Neuronal stem cell (in vitro differentiated cells): ENCODE measurements around the gene CX3CL1.
"Not testable (repeated sequence)": the region's sequence is repeated elsewhere in the genome, so short reads cannot be mapped to it uniquely, and the experiment has no call there.

Experiments
- DNase-seq: peaks from one replicate; pipeline ENCODE4 v3.0.0-alpha.2; 2013; ENCODE audit warnings: low spot score
- H2AFZ ChIP-seq: one replicate; pipeline ENCODE4 v1.6.1; 2013; ENCODE audit warnings: mild to moderate bottlenecking, low read length, inconsistent platforms
- H2AK5ac ChIP-seq: 2 replicates; pipeline ENCODE4 v1.6.1; 2013; ENCODE audit warnings: low read depth, mild to moderate bottlenecking, inconsistent platforms, low read length, moderate library complexity, mixed read lengths
- H2BK120ac ChIP-seq: 2 replicates; pipeline ENCODE4 v1.6.1; 2013; ENCODE audit warnings: low read depth, mild to moderate bottlenecking, inconsistent platforms, low read length, moderate library complexity, mixed read lengths
- H2BK12ac ChIP-seq: one replicate; pipeline ENCODE4 v1.6.1; 2013; ENCODE audit warnings: low read length, inconsistent platforms
- H2BK15ac ChIP-seq: 2 replicates; pipeline ENCODE4 v1.6.1; 2013; ENCODE audit warnings: mild to moderate bottlenecking, low read length, inconsistent platforms, mixed read lengths
- H2BK5ac ChIP-seq: one replicate; pipeline ENCODE4 v1.6.1; 2013; ENCODE audit warnings: inconsistent platforms, mild to moderate bottlenecking, low read length, moderate library complexity
- H3K14ac ChIP-seq: one replicate; pipeline ENCODE4 v1.6.1; 2013; ENCODE audit warnings: low read length, inconsistent platforms
- H3K18ac ChIP-seq: 2 replicates; pipeline ENCODE4 v1.6.1; 2013; ENCODE audit warnings: low read length, inconsistent platforms
- H3K23ac ChIP-seq: 2 replicates; pipeline ENCODE4 v1.6.1; 2013; ENCODE audit warnings: low read depth, mild to moderate bottlenecking, mixed read lengths, low read length, inconsistent platforms; ENCODE audit not compliant: poor library complexity
- H3K27ac ChIP-seq: replicated peaks from 3 replicates; pipeline ENCODE4 v1.5.1; 2013; ENCODE audit warnings: low read length, inconsistent platforms
- H3K27me3 ChIP-seq, 3 experiments: 2 replicates each; pipeline ENCODE4 v1.6.1; 2013; ENCODE audit warnings: low read length in 3 of 3, mild to moderate bottlenecking in 2 of 3, inconsistent platforms in 1 of 3, low read depth in 1 of 3, mixed read lengths in 1 of 3, moderate library complexity in 1 of 3; ENCODE audit not compliant: control insufficient read depth in 3 of 3, insufficient read depth in 3 of 3
- H3K36me3 ChIP-seq, 2 donors: replicated peaks in 1 of 2; 2 replicates each; pipeline ENCODE4 v1.6.1; 2013; ENCODE audit warnings: low read length in 2 of 2; ENCODE audit not compliant: control insufficient read depth in 2 of 2, insufficient read depth in 2 of 2
- H3K4ac ChIP-seq: 2 replicates; pipeline ENCODE4 v1.6.1; 2013; ENCODE audit warnings: inconsistent platforms, mild to moderate bottlenecking, low read length, moderate library complexity
- H3K4me1 ChIP-seq, 2 donors: 1 replicate in 1 of 2; 2 replicates in 1 of 2; pipeline ENCODE4 v1.6.1; 2013; ENCODE audit warnings: low read length in 2 of 2, low read depth in 1 of 2; ENCODE audit not compliant: control insufficient read depth in 2 of 2, insufficient read depth in 1 of 2
- H3K4me2 ChIP-seq: one replicate; pipeline ENCODE4 v1.6.1; 2013; ENCODE audit warnings: mild to moderate bottlenecking, low read length, inconsistent platforms; ENCODE audit not compliant: insufficient read depth, poor library complexity, severe bottlenecking
- H3K4me3 ChIP-seq, 2 donors: 2 replicates each; pipeline ENCODE4 v1.5.1; 2013; ENCODE audit warnings: low read length in 2 of 2, mild to moderate bottlenecking in 2 of 2, inconsistent platforms in 1 of 2, moderate library complexity in 1 of 2
- H3K79me1 ChIP-seq: one replicate; pipeline ENCODE4 v1.6.1; 2013; ENCODE audit warnings: low read depth, mild to moderate bottlenecking, inconsistent platforms, low read length, moderate library complexity
- H3K9ac ChIP-seq: one replicate; pipeline ENCODE4 v1.6.1; 2013; ENCODE audit warnings: mild to moderate bottlenecking, low read depth, low read length, inconsistent platforms; ENCODE audit not compliant: poor library complexity
- H3K9me3 ChIP-seq, 2 donors: replicated peaks in 1 of 2; 2 replicates each; pipeline versions ENCODE3 to v1.6.1; 2013; ENCODE audit warnings: low read length in 2 of 2, mild to moderate bottlenecking in 2 of 2, inconsistent platforms in 1 of 2, low read depth in 1 of 2, mixed read lengths in 1 of 2, moderate library complexity in 1 of 2; ENCODE audit not compliant: control insufficient read depth in 2 of 2, insufficient read depth in 1 of 2
- H4K8ac ChIP-seq: one replicate; pipeline ENCODE4 v1.6.1; 2013; ENCODE audit warnings: low read depth, mild to moderate bottlenecking, inconsistent platforms, low read length, moderate library complexity
- H4K91ac ChIP-seq: one replicate; pipeline ENCODE4 v1.6.1; 2013; ENCODE audit warnings: low read length, low read depth, mild to moderate bottlenecking, inconsistent platforms; ENCODE audit not compliant: poor library complexity
- WGBS, 2 donors: extraction: QIAGEN DNeasy Blood & Tissue Kit; methylation state at CpG; one replicate each; pipeline ENCODE4 v1.1.7; 2013; ENCODE audit warnings: missing lambda C conversion rate in 2 of 2, mixed read lengths in 1 of 2; ENCODE audit not compliant: insufficient read length in 2 of 2, insufficient replicate concordance in 1 of 2; ENCODE audit errors: extremely low coverage in 2 of 2; 5-methylcytosine and 5-hydroxymethylcytosine counted together

Gene CX3CL1

DNA sequence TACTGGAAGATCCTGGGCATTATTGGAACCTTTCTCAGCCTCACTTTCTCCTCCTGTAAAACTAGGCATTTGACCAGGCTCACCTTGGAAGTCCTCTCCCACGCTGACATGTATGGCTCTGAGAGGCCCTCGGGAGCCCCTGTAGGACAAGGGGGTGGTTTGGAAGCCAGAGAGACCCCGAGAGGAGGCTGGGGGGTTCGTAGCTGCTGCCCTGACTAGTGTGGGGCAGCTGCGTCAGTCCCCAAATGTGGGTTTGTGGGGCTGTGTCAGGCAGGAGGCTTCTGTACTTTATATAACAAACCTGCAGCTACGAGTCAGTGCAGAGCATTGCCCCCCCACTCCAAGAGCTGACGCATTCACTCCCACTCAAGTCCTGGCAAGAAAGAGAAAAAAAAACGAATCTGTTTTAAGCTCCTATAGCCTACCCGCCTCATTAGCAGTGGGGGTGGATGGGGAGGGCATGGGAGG lies 1.8 kb downstream of the CX3CL1 start:
- no peak overlapping the region for H3K4ac ChIP-seq
- no peak overlapping the region for H3K9ac ChIP-seq
- H3K36me3 ChIP-seq = no peaks in the 10 kb centered on the region
- no peak overlapping the region for H3K4me3 ChIP-seq
- H3K4me1 ChIP-seq = peaks cover 31 to 33% of the 10 kb centered on the region in 2 donors
- H2AK5ac ChIP-seq = peak overlapping the region; percentile 93
- peak overlapping the region; percentile 84 for H3K18ac ChIP-seq
- H3K14ac ChIP-seq = peak overlapping the region; percentile 85
- H2BK120ac ChIP-seq = peak overlapping the region; percentile 42
- no peak overlapping the region for H4K91ac ChIP-seq
- no peak overlapping the region for H2BK12ac ChIP-seq
- H2BK5ac ChIP-seq = no peak overlapping the region
- H2AFZ ChIP-seq = peak overlapping the region; percentile 24
- no CpG with 5 or more reads among the region's 9 CpGs for WGBS, 2 donors
- H3K27me3 ChIP-seq = no peaks in the 10 kb centered on the region
- no peak overlapping the region for H3K4me2 ChIP-seq
- H4K8ac ChIP-seq = no peak overlapping the region
- no peaks in the 10 kb centered on the region for H3K9me3 ChIP-seq
- DNase-seq = no peak
- no peak overlapping the region for H2BK15ac ChIP-seq
- no peaks in the 10 kb centered on the region for H3K79me1 ChIP-seq
- no peak overlapping the region for H3K27ac ChIP-seq
- no peak overlapping the region for H3K23ac ChIP-seq

DNA sequence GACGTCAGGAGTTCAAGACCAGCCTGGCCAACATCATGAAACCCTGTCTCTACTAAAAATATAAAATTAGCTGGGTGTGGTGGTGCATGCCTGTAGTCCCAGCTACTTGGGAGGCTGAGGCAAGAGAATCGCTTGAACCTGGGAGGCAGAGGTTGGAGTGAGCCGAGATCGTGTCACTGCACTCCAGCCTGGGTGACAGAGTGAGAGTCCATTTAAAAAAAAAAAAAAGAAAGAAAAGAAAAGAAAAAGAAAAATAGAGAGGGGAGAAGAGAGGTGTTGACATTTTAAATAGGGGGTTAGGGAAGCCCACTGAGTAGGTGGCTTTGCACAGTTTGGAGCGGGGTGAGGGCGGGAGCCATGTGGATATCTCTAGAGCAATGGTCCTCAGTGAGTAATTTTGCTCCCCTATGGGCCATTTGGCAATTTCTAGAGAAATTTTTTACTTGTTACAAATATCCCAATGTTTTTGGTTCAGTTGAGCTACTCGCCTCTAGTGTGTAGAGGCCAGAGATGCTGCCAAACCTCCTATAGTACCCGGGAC lies 2.7 kb downstream of the CX3CL1 start:
- H3K27me3 ChIP-seq, H3K4ac ChIP-seq, H2BK120ac ChIP-seq, H2BK5ac ChIP-seq, DNase-seq, H2AFZ ChIP-seq, H3K79me1 ChIP-seq, H3K4me2 ChIP-seq, H3K4me3 ChIP-seq, H3K23ac ChIP-seq, H3K27ac ChIP-seq, H3K9me3 ChIP-seq, H3K9ac ChIP-seq, H4K91ac ChIP-seq, H2BK12ac ChIP-seq, H4K8ac ChIP-seq, H3K18ac ChIP-seq, H3K14ac ChIP-seq, H3K36me3 ChIP-seq, H2BK15ac ChIP-seq, H2AK5ac ChIP-seq: not testable (repeated sequence)
- H3K4me1 ChIP-seq = peaks cover 31 to 33% of the 10 kb centered on the region in 2 donors
- whole genome bisulfite sequencing, 2 donors = no CpG with 5 or more reads among the region's 8 CpGs

DNA sequence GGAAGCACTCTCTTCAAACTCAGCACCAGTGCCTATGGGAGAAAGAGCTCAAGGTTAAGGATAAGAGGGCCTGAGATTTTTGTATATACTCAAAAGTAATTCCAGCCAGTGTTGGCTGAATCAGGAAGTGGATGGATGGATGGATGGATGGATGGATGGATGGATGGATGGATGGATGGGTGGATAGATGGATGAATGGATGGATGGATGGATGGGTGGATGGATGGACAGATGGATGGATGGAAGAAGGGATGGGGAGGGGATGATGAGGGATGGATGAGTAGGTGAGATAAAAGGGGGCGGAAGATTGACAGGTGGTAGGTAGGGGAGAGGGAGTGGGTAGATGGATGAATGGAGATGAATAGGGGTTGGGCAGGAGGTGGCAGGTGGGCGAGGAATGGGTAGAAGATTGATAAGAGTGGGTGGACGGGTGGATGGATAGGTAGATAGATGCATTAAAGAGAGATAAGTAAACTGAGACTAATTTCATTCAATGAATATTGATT lies 4.1 kb downstream of the CX3CL1 start:
- Histone ChIP-seq H2AK5ac (no peak overlapping the region), H3K9ac (no peak overlapping the region), H2BK5ac (peak overlapping the region; percentile 15), H3K27ac (no peak overlapping the region), H2BK12ac (no peak overlapping the region), H3K14ac (no peak overlapping the region), H2BK15ac (no peak overlapping the region), H3K79me1 (no peaks in the 10 kb centered on the region), H3K18ac (no peak overlapping the region), H3K36me3 (peaks cover 0 to 7% of the 10 kb centered on the region in 2 donors), H3K9me3 (no peaks in the 10 kb centered on the region), H3K4me3 (no peak overlapping the region), H2AFZ (no peak overlapping the region), H3K4me2 (no peak overlapping the region), H3K4ac (no peak overlapping the region), H2BK120ac (no peak overlapping the region), H4K91ac (no peak overlapping the region), H4K8ac (no peak overlapping the region), H3K4me1 (peaks cover 31 to 33% of the 10 kb centered on the region in 2 donors), H3K27me3 (no peaks in the 10 kb centered on the region), H3K23ac (no peak overlapping the region)
- no peak for DNase-seq
- 100% methylated on average over 2 to 3 of the region's 3 CpGs for WGBS, 2 donors

DNA sequence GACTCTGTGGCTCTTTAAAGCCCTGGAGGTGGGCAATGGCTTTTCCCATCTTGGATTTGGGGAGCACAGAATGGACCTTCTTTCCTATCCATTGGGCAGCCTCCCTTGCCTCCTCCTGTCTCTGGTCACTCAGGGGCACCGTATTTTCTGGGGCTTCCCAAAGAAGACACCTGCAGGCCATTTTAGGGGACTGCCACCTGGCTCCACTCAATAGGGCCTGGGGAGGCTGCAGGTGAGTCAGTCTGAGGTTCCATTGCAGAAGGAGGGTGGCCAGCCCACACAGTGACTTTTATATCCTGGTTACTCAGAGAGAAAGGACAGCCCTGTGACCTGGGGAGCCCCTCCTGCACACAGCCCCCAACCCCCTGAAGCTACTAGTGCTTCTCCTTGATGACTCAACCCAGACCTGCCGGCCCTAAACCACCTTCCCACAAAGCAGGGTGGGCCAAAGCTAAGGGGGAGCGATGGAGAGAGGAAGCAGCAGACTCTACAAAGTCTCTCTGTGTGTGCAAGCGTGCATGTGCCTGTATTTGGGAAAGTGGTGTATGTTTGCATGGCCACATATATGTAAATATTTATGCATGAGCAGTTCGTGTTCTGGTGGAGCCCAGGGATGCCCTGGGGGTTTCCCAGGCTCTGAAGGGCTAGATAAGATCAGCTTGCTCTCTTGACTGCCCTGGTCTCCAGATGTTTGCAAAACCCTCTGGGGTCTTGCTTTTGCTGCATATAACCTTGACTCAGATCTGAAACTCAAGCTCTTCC lies 5.0 kb downstream of the CX3CL1 start:
- Histone ChIP-seq H3K36me3 (peaks cover 0 to 13% of the 10 kb centered on the region in 2 donors), H2AK5ac (no peak overlapping the region), H4K91ac (no peak overlapping the region), H2BK120ac (no peak overlapping the region), H3K79me1 (no peaks in the 10 kb centered on the region), H2AFZ (peak overlapping the region; percentile 44), H3K23ac (no peak overlapping the region), H3K4me1 (peaks cover 24 to 26% of the 10 kb centered on the region in 2 donors), H4K8ac (no peak overlapping the region), H2BK15ac (no peak overlapping the region), H3K27me3 (no peaks in the 10 kb centered on the region), H3K4ac (no peak overlapping the region), H3K18ac (peak overlapping the region; percentile 72), H3K4me3 (no peak overlapping the region), H3K14ac (no peak overlapping the region), H3K9ac (no peak overlapping the region), H3K4me2 (no peak overlapping the region), H2BK12ac (no peak overlapping the region), H3K27ac (no peak overlapping the region), H2BK5ac (no peak overlapping the region), H3K9me3 (no peaks in the 10 kb centered on the region)
- no peak for DNase-seq
- WGBS, 2 donors = no CpG with 5 or more reads among the region's 5 CpGs
